Hepatic stellate cell (primary cell): Measurements from ENCODE around the gene NOSTRIN.
"Not testable (repeated sequence)": the region's sequence is repeated elsewhere in the genome, so short reads cannot be mapped to it uniquely, and the experiment has no call there.

Experiments
- DNase-seq: peaks from one replicate; pipeline ENCODE4 v3.0.0; 2011; ENCODE audit warnings: low spot score

NOSTRIN gene, protein sequence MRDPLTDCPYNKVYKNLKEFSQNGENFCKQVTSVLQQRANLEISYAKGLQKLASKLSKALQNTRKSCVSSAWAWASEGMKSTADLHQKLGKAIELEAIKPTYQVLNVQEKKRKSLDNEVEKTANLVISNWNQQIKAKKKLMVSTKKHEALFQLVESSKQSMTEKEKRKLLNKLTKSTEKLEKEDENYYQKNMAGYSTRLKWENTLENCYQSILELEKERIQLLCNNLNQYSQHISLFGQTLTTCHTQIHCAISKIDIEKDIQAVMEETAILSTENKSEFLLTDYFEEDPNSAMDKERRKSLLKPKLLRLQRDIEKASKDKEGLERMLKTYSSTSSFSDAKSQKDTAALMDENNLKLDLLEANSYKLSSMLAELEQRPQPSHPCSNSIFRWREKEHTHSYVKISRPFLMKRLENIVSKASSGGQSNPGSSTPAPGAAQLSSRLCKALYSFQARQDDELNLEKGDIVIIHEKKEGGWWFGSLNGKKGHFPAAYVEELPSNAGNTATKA

DNA sequence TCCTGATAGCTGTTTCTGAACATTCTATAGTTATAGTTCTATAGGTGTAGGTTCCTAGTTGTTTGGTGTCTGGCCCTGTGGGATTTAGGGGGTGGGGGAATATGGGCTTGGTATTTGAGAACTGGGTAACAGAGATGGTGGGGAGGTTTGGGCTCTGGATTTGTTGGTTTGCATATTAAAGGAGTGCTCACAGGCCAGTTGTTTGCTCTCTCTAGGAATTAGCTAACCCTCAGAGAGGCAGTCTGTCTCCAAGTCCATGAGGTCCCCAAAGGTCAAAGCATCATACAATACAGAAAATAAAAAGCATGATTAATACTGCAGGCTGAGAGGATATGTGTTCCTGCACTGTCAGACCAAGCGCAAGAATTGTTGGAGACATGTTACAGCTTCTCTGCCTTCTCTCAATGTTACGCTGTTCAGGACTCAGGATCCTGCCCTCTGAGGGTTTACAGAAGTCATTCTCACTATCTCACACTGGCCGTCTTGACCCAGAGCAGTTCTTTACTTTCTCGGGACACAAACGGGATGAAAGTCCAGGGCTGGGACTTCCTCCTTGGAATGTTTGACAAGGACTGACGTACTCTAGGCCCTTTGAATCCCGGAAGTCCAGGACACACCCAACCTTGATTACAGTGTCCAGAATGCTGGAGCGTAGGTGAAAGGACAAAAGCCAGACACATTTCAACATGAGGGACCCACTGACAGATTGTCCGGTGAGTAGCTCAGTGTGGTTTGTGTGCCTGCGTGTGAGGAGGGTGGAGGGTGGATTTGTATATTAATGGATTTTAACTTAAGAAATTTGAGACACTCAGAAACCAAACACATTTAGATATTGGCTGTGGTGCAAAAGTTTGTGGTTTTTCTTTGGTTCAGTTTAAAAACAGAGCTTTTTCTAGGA lies at the start of gene NOSTRIN:
Gene NOSTRIN, plus strand, starts transcription at position 677 of the 898 bp plus-strand sequence. Its CDS starts 10 bp downstream, at position 687.
- DNase-seq: no peak

DNA sequence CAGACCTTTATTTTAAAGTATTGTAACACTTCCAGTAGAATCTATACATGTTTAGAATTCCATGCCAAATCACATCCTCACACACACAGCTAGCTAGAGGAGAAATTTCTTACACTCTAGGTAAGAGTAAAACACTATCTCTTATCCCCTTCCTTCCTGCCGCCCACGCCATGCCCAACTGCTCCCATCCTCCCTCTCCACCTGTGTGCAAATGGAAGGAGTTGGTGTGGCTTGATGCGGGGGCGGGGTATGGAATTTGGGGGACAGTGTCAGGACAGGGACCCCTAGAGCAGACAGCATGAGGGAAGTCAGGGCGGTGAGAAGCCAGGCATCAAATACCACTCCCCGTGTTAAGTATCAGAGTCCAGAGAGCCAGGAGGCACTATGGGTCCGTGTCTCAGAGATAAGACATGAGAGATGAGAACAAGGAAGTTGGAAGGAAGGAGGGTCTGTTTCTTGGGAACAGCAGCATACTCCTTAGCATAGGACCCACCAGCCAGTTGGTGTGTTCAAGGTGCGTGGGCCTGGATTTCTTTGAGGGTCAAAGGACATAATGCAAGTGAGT lies 48.6 kb upstream of the NOSTRIN start:
- DNase-seq: no peak

DNA sequence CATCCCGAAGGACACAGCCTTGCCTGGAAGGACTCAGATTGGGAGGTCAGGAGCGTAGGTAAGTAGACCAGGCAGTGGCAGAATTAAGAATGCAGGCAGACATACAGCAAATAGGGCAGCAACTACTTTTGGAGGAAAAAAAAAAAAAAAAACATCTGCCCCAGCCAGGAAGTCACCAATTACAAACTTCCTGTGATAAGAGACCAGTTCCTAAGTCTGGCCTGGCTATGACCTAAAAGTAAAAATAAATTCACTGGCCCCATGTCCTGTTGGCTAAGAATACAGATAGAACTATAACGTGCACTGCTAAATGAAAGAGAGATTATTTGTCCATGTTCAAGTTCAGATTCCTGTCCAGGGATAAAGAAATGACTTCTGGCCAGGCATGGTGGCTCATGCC lies 45.2 kb upstream of the NOSTRIN start:
- DNase-seq: no peak

DNA sequence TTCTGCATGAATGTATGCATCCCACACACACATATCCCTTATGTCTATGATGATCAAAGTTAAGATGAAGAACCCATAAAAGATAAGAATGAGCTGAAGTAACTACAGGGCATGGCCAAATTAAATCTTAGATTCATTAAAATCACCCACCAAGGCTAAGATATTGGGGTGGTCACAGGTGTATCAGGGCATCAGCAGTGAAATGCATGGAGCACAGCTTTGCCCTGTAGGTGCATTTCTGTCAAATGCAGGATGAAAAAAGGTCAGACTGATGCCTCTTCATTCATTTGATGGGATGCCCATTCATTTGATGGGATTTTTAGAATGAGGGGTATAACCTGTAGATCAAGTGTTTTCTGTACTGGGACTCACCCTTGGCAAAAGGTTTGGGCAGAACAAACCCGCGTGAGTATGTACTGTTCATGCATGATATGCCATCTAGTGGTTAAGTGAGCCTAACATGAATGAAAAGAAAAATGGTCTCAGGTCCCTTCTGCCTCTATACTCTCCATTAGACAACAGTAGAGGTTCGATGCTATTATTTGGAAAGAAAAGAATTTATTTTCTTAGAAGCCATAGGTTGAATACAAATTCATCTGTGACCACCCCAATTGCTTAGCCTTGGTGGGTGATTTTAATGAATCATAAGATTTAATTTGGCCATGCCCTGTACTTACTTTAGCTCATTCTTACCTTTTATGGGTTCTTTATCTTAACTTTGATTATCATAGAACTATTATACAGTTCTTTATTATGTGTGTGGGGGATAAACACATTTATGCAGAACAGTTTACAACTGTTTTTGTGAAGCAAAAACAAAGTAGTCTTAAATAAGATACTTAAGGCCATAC lies 43.2 kb upstream of the NOSTRIN start:
- peak; percentile 40 for DNase-seq

DNA sequence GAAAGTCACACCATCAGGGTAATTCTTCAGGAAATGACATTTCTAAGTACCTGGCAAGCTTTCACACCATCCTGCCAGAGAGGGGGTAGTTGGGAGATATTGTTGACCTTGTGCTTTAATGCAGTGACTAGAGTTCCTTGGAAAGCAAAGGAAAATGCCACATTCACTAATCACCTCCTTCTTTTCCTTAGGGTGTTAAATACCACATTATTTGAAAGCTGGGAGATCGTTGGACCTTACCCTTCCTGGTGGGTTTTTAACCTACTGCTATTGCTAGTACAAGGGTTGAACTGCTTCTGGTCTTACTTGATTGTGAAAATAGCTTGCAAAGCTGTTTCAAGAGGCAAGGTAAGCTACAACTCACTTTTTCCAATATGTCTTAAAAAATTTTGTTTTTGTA lies 37.0 kb upstream of the NOSTRIN start:
- DNase-seq: no peak

DNA sequence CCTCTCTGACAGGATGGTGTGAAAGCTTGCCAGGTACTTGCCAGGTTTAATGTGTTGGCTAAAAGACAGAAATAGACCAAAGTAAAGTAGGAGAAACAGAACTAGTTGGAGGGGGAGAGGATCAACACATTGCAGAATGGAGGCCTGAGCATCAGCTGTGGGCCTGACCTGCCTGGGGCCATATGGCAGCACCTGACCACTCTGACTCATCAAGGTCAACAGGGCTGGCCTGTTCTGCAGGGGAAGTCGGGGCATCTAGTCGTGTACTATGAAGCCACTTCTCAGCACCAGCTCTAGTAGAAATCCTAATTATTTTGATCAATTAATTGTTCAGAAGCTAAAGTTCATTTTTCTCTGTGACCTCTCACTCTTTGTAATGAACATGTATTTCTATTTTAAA lies 35.8 kb upstream of the NOSTRIN start:
- DNase-seq: no peak

DNA sequence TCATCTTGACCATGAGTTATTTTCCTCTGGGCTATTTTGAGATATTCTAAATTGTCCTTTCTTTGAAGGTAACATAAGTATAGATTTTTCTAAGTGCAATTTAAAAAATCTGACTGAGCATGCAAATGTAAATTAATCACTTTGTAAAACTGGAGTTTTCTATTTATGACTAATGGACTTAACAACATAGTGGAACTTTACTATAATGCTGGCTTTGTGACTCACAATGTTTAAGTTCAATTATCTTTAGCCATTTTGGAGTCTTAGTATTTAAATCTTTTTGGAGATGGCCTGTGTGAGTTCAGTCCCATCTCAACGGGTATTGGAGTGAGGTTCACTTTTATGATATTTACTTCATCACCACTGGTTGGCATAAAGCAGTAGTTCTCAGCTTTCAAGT lies 35.2 kb upstream of the NOSTRIN start:
- no peak for DNase-seq

DNA sequence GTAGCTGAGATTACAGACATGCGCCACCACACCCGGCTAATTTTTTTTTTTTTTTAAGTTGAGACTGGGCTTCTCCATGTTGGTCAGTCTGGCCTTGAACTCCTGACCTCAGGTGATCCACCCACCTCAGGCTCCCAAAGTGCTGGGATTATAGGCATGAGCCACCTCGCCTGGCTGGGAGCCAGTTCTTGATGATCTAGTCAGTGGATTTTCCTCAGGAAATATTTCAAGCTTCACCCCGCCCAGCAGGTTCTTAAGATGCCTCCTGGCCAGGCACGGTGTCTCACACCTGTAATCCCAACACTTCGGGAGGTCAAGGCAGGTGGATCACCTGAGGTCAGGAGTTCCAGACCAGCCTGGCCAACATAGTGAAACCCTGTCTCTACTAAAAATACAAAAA lies 34.1 kb upstream of the NOSTRIN start:
- DNase-seq: not testable (repeated sequence)

DNA sequence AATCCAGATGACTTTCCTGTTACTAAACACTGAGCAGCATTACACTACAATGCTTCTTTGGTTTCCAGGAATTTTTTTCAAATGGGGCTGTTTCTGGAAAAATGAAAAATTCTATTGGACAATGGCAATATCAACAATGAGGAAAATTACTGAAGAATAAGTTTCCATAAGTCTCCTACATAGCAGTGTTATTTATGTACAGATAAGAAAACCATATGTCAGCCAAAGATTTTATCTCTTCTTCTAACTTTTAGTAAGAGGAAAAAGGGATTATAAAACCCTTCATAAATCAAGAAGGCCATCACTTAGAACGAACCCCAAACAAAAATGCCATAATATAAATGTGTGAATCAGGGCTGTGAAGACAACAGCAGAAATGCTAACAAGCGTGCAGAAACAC lies 31.6 kb upstream of the NOSTRIN start:
- DNase-seq: no peak

DNA sequence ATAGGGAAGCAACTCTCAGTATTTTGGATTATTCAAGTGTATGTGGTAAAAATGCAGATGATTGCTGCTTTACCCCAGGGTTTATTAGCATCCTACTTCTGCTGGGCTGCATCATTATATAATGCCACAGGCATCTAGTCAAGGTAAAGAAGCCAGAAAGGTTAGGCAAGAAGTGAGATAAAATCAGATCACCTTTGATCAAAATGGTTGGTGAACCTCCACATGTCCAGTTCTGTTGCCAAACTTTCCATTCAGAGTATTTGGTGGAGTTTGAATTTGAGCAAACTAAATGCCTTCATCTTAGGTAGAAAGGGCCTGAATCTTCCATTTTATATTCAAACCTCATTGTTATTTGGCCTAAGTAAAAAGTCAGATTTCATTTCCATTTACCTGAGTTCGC lies 29.7 kb upstream of the NOSTRIN start:
- DNase-seq: no peak

DNA sequence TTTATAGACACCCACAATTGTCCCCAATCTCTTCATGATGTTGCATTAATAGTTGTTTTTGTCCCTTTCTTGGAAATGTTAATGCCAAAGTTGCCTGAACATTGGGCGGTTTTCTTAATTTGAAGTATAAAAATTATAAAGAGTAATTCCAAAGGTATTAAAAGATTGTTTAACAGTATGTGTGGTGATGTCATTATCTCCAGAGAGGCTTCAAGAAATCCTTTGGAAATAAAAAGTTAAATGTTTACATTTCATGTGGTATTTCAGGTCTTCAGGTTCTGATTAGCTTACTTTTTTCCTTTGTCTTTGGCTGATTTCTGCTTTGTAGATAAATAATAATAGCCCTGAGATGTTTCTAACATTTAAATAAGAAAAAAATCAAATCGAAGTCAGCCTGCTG lies 29.3 kb upstream of the NOSTRIN start:
- no peak for DNase-seq

DNA sequence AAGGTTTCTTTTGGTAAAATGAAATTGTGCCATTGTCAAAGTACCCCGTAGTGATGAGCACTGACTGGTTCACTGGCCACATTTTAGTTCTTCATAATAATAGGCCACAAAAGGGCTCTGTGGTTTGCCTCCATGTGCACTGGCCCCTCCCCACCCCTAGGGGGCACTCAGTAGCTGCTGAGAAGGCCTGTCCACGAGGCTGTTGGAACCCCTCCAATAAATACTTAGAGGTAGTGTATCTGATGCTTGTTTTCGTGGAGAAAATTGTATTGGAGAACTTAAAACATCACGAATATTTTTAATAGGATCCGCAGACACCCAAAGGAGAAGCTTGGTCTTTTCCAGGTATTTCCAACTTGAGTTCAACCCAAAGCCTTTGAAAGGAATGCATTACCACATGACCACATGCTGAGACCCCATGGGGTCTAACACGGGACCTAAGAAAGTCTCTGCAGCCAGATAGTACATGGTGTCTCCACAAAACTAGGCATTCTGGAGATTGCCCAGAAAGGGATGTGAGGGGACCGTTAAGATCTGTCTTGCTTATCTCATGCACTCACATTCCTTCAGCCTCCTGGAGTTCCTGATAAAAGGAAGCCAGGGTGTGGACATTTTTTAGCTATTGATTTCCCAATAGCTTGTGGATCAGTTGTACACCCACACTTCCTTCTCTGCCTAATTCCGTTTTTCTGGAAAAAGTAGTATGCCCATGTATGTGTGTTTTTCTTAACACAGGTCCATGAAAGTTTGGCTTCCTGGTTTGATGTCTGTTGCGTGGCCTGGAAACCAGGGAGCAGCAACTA lies 28.5 kb upstream of the NOSTRIN start:
- DNase-seq: no peak

DNA sequence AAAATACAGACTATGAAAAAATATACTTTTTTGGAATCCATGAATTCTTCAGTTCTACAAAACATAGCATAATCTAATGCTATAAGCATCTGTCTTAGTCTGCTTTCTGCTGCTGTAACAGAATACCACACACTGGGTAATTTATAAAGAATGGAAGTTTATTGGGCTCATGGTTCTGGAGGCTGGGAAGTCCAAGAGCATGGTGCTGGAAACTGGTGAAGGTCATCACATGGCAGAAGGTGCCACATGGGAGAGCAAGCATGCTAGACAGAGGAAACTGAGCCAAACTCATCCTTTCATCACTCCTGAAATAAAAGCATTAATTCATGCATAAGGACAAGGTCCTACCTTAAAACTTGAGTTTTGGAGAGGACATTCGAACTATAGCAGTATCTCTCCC lies 26.6 kb upstream of the NOSTRIN start:
- no peak for DNase-seq

DNA sequence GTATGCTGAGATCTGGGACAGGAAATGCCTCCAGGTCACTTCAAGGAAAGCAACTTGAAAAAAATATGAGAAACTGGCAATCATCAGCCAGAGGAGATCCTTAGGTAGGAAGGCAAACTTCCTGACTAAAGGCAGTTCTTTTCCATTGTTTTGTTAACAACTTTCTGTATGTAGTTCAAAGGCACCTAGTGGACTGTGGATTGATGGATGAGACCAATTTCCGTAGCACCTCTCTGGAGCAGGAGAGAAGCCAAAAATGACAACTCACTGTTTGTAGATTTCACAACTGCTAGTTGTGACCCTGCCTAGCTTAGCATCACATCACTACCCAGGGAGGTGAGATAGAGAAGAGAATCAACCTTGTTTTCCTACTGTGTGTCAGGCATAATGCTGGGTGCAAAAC lies 21.8 kb upstream of the NOSTRIN start:
- no peak for DNase-seq

DNA sequence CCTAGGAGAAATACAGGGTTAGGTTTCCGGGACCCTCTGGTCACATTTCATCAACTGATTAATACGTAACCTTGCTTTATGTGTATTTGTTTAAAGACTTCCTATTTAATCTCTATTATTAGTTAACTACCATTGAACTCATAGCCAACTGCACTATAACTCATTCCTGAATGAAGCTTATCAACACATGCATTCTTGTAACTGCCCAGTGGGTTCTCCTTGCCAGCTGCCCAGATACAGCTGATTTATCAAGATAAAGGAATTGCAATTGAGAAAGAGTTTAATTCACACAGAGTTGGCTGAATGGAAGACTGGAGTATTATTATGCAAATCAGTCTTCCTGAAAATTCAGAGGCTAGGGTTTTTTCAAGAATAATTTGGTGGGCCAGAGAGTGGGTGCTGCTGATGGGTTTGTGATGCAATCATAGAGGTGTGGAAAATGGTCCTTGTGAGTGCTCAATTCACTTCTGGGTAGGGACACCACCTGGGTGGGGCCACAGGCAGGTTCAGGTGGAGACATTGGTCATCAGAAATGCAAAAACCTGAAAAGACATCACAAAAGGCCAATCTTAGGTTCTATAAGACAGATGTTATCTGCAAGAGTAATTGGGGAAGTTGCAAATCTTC lies 21.1 kb upstream of the NOSTRIN start:
- no peak for DNase-seq

DNA sequence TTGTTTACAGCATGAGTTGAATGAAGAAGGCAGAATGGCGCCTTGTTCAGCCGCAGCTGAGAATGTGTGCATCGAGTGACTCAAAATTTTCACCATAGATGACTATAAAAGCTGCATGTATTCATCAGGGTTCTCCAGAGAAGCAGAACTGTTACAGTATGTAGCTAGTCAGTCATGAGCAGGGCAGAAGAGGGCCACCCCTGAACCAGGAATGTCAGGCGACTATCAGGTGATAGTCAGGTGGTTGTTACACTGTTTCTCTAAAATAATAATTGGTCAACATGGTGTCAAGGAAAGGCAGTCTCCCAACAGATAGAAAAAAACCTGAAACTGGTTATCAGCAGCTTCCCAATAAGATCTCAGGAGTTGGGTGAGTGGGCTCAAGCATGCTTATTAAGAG lies 20.2 kb upstream of the NOSTRIN start:
- DNase-seq: no peak

DNA sequence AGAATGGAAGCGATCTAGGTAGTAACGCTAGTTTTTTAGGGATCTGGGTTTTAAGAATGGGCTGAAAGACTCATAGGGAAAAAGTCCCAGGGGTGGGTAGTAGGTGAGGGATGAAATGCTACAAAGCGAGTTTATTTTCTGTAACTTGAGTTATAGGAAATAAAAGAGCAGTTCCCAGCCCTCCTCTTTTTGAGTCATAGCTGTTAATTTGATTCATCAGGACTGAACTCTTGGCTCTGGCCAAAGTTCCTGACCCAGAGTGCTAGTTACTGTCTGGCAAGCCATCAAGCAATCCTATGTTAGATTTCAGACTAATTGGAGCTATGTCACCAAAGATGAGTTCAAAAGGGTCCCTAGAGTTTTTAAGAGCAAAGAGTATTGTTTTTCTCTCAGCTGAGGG lies 17.4 kb upstream of the NOSTRIN start:
- DNase-seq: no peak

DNA sequence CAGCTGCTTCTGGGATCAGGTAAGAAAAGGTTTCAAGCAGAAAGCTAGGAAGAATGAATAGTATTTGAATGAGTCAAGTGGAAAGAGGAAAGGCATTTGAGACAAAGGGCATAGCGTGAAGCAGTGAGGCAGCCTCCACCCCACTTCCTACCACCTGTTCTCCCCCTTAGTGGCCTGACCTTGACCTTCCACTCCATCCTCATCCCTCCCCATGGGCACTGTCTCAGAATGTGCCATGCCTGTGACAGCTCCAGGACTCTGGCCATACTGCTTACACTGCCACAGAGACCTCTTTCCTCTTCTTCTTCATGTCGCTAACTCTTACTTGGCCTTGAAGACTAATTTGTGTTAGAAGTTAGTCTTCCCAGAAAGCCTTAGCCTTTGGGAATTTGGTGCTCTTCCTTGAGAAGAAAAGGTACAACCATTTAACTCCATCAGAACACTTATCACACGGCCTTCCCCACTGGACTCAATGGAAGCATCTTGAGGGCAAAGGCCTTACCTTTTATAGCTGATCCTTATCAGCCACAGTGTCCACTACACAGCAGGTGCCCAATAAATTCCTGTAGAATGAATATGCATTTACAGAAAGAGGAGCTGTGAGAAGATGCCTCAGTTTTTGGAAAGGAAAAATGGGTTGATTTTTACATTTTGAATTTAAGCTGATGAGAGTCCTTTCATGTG lies 15.2 kb upstream of the NOSTRIN start:
- DNase-seq: no peak

DNA sequence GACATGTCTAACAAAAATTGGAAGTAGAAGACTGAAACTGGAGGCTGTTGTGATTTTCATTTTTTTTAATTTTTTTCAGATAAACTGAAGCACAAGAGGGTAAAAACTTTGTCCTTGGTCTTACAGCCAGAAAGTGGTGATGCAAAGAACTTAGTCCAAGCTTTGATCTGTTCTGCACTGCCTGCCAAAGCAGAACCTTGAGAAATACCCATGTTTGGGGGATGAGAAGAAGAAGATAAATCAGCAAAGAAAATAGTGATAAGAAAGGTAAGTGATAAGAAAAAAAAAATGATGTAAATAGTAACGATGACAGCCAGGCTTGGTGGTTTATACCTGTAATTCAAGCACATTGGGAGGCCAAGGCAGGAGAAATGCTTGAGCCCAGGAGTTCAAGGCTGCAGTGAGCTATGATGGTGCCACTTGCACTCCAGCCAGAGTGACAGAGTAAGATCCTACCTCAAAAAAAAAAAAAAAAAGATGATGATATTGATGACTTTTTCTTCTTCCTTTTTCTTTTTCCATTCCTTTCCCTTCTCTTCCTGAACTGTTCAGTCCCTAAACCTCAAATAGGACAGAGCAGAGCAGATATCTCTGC lies 14.6 kb upstream of the NOSTRIN start:
- DNase-seq: no peak
